Vagina (tissue), 2 donors: ENCODE results near the gene UBE2E2. TPM values are rescaled to one million over a fixed set of nuclear protein-coding genes. Genes with fewer than 3 reads are reported as not detected.

Experiments
- DNase-seq, 2 donors: peaks; one replicate each; pipeline ENCODE4 v3.0.0-alpha.2; 2017; ENCODE audit errors: extremely low spot score in 2 of 2
- H3K27ac ChIP-seq: fragments of 200-600 bp; sonication (generic); one replicate; pipeline ENCODE4 v1.5.1; 2019
- H3K27me3 ChIP-seq: fragments of 200-600 bp; sonication (generic); one replicate; pipeline ENCODE4 v1.5.1; 2019
- H3K36me3 ChIP-seq, 2 donors: fragments of 200-600 bp; sonication (generic); one replicate each; pipeline ENCODE4 v1.5.1; 2017 to 2019
- H3K4me1 ChIP-seq: fragments of 200-600 bp; sonication (generic); one replicate; pipeline ENCODE4 v1.5.1; 2019
- H3K4me3 ChIP-seq, 2 donors: fragments of 200-600 bp; sonication (generic); 1 replicate in 1 of 2; 2 replicates in 1 of 2; pipeline ENCODE4 v1.5.1; 2016 to 2019
- H3K9me3 ChIP-seq: fragments of 200-600 bp; sonication (generic); one replicate; pipeline ENCODE4 v1.5.1; 2019
- CTCF ChIP-seq, 3 experiments: fragments of 450-650 bp in 2 of 3; fragments of 200-600 bp in 1 of 3; sonication (generic) in 1 of 3; IDR thresholded peaks; one replicate each; pipeline ENCODE4 v1.5.1; 2017 to 2019; ENCODE audit warnings: antibody characterized with exemption in 3 of 3, mild to moderate bottlenecking in 2 of 3, moderate library complexity in 2 of 3
- POLR2A ChIP-seq, 2 donors: fragments of 450-650 bp; IDR thresholded peaks; one replicate each; pipeline ENCODE4 v1.6.1; 2017; ENCODE audit warnings: antibody characterized with exemption in 2 of 2, mild to moderate bottlenecking in 2 of 2, moderate library complexity in 2 of 2
- POLR2AphosphoS5 ChIP-seq, 2 donors: sonication (generic); formaldehyde crosslinking; IDR thresholded peaks; one replicate each; pipeline ENCODE4 v1.9.0; 2017; ENCODE audit warnings: antibody characterized with exemption in 2 of 2, mild to moderate bottlenecking in 2 of 2, low read depth in 1 of 2; ENCODE audit not compliant: insufficient read depth in 1 of 2
- intact Hi-C: fragments of 100-400 bp; cut with DNase I; formaldehyde crosslinking; loops from one replicate; pipeline ENCODE4 v1.15.1; 2023
- total RNA-seq: library from RNA; depleted of rRNA; stranded (reverse); fragments of >200 nt; gene quantifications from one replicate; pipeline ENCODE4 v1.2.3, GENCODE V29; 2016

UBE2E2 gene
- total RNA-seq, 1 donor from 2014 or later = 31.2 TPM

DNA sequence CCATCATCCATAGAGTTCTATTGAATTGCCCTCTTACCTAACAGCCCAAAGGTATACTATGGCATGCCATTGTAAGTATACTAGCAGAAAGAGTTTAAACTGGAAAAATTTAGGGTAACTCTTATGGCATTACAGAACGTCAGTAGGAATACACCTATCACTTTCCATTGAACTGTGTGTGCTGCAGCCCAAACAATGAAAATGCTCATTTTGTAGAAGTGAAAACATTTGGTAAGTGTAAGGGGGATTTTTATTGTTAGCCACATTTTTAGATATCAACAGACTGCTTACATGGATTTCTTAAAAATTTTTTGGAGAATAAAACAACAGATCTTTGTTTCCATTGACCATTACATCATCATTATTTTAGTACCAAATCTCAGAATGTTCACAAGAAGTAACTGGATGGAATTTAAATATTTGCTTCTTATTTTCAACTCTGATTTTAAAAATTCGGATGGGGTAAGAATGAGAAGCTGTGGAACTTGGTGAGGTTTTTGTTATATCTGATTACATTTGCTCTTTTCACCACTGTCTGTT is 245.9 kb downstream of the UBE2E2 start:
- DNase-seq = no peak
- H3K4me3 ChIP-seq = no peak overlapping the region
- TF ChIP-seq CTCF (IDR thresholded peaks at IDR 0.05) (no peak), POLR2AphosphoS5 (IDR thresholded peaks at IDR 0.05; ENCODE audit: insufficient read depth in 1 of 2, low read depth in 1 of 2) (no peak), POLR2A (IDR thresholded peaks at IDR 0.05) (no peak)
- no peaks in the 10 kb centered on the region for H3K4me1 ChIP-seq
- H3K27ac ChIP-seq = no peak overlapping the region
- no peaks in the 10 kb centered on the region for H3K9me3 ChIP-seq
- H3K27me3 ChIP-seq = no peaks in the 10 kb centered on the region
- no peaks in the 10 kb centered on the region for H3K36me3 ChIP-seq
- intact Hi-C loops = no loop called here

DNA sequence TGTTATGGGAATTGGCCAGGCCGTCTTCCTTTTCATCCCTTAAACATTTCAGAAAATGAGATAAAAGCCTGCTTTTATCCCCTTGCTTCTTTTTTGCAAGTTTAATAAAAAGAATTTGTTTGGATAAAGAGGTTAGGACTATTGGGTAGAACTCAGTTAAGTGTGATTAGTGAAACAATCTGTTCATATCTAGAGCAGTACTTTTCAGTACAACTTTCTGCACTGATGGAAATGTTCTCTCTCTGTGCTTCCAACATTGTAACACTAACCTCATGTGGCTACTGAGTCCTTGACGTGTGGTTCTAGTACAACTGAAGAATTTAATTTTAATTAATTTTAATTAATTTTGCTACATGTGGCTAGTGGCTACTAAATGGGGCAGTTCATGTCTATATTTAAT is 246.9 kb downstream of the UBE2E2 start:
- Histone ChIP-seq H3K4me3 (no peak overlapping the region), H3K27me3 (no peaks in the 10 kb centered on the region), H3K36me3 (no peaks in the 10 kb centered on the region), H3K9me3 (no peaks in the 10 kb centered on the region), H3K4me1 (peaks cover 8% of the 10 kb centered on the region), H3K27ac (no peak overlapping the region)
- DNase-seq = no peak
- TF ChIP-seq CTCF (IDR thresholded peaks at IDR 0.05) (no peak), POLR2AphosphoS5 (IDR thresholded peaks at IDR 0.05; ENCODE audit: insufficient read depth in 1 of 2, low read depth in 1 of 2) (no peak), POLR2A (IDR thresholded peaks at IDR 0.05) (no peak)
- intact Hi-C loops = no loop called here

GRCh38 chr3:23450806-23451205 is 247.7 kb downstream of the UBE2E2 start:
- Histone ChIP-seq H3K9me3 (no peaks in the 10 kb centered on the region), H3K4me1 (peaks cover 15% of the 10 kb centered on the region), H3K36me3 (no peaks in the 10 kb centered on the region), H3K27ac (no peak overlapping the region), H3K4me3 (no peak overlapping the region), H3K27me3 (no peaks in the 10 kb centered on the region)
- no peak for DNase-seq
- no peak for TF ChIP-seq POLR2A (IDR thresholded peaks at IDR 0.05)
- no peak for TF ChIP-seq CTCF (IDR thresholded peaks at IDR 0.05)
- no peak for TF ChIP-seq POLR2AphosphoS5 (IDR thresholded peaks at IDR 0.05; ENCODE audit: insufficient read depth in 1 of 2, low read depth in 1 of 2)
- intact Hi-C loops = no loop called here

DNA sequence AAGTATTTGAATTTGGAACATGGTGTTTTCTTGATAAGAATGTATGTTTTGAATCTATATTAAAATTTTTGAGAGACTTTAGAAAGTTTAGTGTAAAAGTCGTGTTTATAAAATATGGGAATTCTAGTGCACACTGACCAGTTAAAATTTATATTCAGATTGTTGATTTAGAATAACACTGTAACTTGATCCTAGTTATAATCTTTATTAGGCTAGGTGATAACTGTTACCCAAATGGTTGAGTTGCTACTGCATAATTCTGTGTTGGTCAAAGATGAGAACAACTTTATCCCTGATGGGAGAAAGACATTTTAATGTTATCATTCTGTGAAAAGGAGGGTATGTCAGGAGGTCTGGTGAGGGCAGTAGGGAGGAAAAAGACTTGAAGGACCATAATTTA is 249.3 kb downstream of the UBE2E2 start:
- H3K27ac ChIP-seq = no peak overlapping the region
- TF ChIP-seq CTCF (IDR thresholded peaks at IDR 0.05) (no peak), POLR2AphosphoS5 (IDR thresholded peaks at IDR 0.05; ENCODE audit: insufficient read depth in 1 of 2, low read depth in 1 of 2) (no peak), POLR2A (IDR thresholded peaks at IDR 0.05) (no peak)
- H3K27me3 ChIP-seq = no peaks in the 10 kb centered on the region
- no peaks in the 10 kb centered on the region for H3K9me3 ChIP-seq
- H3K4me3 ChIP-seq = no peak overlapping the region
- H3K4me1 ChIP-seq = peaks cover 17% of the 10 kb centered on the region
- H3K36me3 ChIP-seq = no peaks in the 10 kb centered on the region
- DNase-seq = no peak
- intact Hi-C loops = no loop called here

DNA sequence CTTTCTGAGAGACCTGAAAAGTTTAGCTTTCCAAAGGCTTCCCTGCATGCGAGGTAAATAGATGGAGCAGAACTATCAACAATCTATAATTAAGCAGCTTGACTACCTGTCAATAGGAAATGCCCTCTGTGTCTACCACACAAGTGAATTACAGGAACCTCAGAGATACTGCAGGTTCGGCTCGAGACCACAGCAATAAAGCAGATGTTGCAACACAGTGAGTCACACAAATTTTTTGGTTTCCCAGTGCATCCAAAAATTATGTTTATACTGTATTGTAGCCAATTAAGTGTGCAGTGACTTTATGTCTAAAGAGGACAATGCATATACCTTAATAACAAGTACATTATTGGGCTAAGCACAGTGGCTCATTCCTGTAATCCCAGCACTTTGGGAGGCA is 252.0 kb downstream of the UBE2E2 start:
- no peaks in the 10 kb centered on the region for H3K27me3 ChIP-seq
- no peak for DNase-seq
- intact Hi-C loops = no loop called here
- no peaks in the 10 kb centered on the region for H3K36me3 ChIP-seq
- peaks cover 17% of the 10 kb centered on the region for H3K4me1 ChIP-seq
- TF ChIP-seq CTCF (IDR thresholded peaks at IDR 0.05) (no peak), POLR2AphosphoS5 (IDR thresholded peaks at IDR 0.05; ENCODE audit: insufficient read depth in 1 of 2, low read depth in 1 of 2) (peak in 1 of 2 donors; percentile 18)
- no peak overlapping the region for H3K27ac ChIP-seq
- no peaks in the 10 kb centered on the region for H3K9me3 ChIP-seq
- no peak overlapping the region for H3K4me3 ChIP-seq
